Thyroid gland (tissue), 4 donors: Measurements from ENCODE around the gene PRKG2. TPM values are rescaled to one million over a fixed set of nuclear protein-coding genes. Genes with fewer than 3 reads are reported as not detected.

Experiments used
- DNase-seq, 2 donors: peaks; one replicate each; pipeline ENCODE4 v3.0.0-alpha.2; 2019
- H3K27ac ChIP-seq, 3 donors: fragments of 200-600 bp; sonication (generic); 1 replicate in 2 of 3; 2 replicates in 1 of 3; pipeline ENCODE4 v1.5.1; 2016 to 2019; ENCODE audit warnings: mild to moderate bottlenecking in 1 of 3, moderate library complexity in 1 of 3
- H3K27me3 ChIP-seq: fragments of 200-600 bp; sonication (generic); one replicate; pipeline ENCODE4 v1.5.1; 2019
- H3K36me3 ChIP-seq, 2 donors: fragments of 200-600 bp; sonication (generic); one replicate each; pipeline ENCODE4 v1.5.1; 2016 to 2019
- H3K4me1 ChIP-seq, 2 donors: fragments of 200-600 bp; sonication (generic); one replicate each; pipeline ENCODE4 v1.5.1; 2017 to 2019
- H3K4me3 ChIP-seq, 3 donors: fragments of 200-600 bp; sonication (generic); replicated peaks in 1 of 3; 1 replicate in 2 of 3; 2 replicates in 1 of 3; pipeline ENCODE4 v1.5.1; 2016; ENCODE audit warnings: mild to moderate bottlenecking in 1 of 3
- H3K9me3 ChIP-seq: fragments of 200-600 bp; sonication (generic); one replicate; pipeline ENCODE4 v1.5.1; 2017
- CTCF ChIP-seq, 6 experiments: fragments of 200-600 bp in 3 of 6; fragments of 450-650 bp in 3 of 6; sonication (generic) in 3 of 6; IDR thresholded peaks; one replicate each; pipeline ENCODE4 v1.5.1; 2016 to 2019; ENCODE audit warnings: antibody characterized with exemption in 6 of 6, mild to moderate bottlenecking in 2 of 6, inconsistent platforms in 1 of 6, moderate library complexity in 1 of 6
- POLR2A ChIP-seq, 2 donors: fragments of 450-650 bp; IDR thresholded peaks; one replicate each; pipeline ENCODE4 v1.6.1; 2017; ENCODE audit warnings: antibody characterized with exemption in 2 of 2, mild to moderate bottlenecking in 2 of 2, moderate library complexity in 1 of 2
- WGBS, 2 donors: methylation state at CpG; one replicate each; pipeline ENCODE4 v1.1.5; 2017; 5-methylcytosine and 5-hydroxymethylcytosine counted together
- intact Hi-C: fragments of 100-400 bp; cut with DNase I; formaldehyde crosslinking; loops from one replicate; pipeline ENCODE4 v1.15.1; 2023
- total RNA-seq, 4 donors: library from RNA; depleted of rRNA; stranded (reverse); fragments of >200 nt; gene quantifications; one replicate each; pipeline ENCODE4 v1.2.3, GENCODE V29; 2016

PRKG2 gene
- total RNA-seq, 4 donors from 2014 or later, result 0.21 to 1.2 (median 0.54) TPM; not detected in 1

GRCh38 chr4:81257021-81257420 lies 42.0 kb upstream of the PRKG2 start:
- no peak for TF ChIP-seq POLR2A (IDR thresholded peaks at IDR 0.05)
- no peak for TF ChIP-seq CTCF (IDR thresholded peaks at IDR 0.05)
- H3K9me3 ChIP-seq, result no peaks in the 10 kb centered on the region
- 17 to 45% methylated on average over 1 of the region's 1 CpG for WGBS, 2 donors
- H3K36me3 ChIP-seq, result no peaks in the 10 kb centered on the region
- no peak overlapping the region for H3K27ac ChIP-seq
- DNase-seq, result no peak
- no peaks in the 10 kb centered on the region for H3K27me3 ChIP-seq
- H3K4me3 ChIP-seq, result no peak overlapping the region
- H3K4me1 ChIP-seq, result peaks cover 0 to 9% of the 10 kb centered on the region in 2 donors
- intact Hi-C loops, result no loop called here

DNA sequence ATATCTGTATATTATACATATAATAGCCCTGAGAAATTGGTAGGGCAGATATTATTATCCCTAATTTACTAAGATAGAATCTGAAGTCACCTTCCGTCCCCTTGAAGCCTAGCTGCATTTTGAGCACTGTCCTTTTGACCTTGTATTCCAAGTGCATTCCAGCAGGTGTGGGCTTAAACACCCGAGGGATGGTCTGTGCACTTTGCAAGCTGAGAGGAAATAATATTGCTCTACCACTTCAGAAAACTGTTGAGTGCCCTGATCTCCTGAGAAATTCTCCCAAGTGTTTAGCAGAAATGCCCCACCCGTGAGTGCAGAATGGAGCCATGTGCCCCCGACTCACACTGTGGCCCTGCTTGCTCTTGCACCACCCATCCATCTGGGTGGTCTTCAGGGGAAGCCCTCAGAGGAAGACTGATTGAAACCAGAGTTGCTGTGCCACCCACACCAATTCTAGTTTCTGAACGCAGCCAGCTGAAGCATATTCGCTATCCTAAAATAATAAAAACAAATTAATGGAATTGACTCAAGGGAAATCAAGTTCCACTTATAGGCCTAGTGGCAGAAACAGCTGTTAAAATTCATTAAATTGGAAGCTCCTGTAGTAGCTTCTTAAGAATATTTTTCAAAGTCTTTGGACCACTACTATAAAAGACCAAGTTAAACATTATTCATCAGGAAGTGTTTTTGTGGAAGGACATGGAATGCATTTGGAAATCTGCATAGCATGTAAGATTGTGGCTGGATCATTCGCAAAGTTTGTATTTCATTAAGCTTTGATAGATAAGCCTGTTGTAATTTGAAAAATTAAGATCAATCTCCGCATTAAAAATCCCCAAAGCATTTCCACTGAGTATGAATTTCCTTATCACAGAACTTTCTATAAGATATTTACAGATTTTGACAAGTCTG lies 41.3 kb upstream of the PRKG2 start:
- intact Hi-C loops, result no loop called here
- Histone ChIP-seq H3K4me1 (peaks cover 0 to 9% of the 10 kb centered on the region in 2 donors), H3K9me3 (no peaks in the 10 kb centered on the region), H3K27ac (no peak overlapping the region), H3K4me3 (no peak overlapping the region), H3K27me3 (no peaks in the 10 kb centered on the region), H3K36me3 (no peaks in the 10 kb centered on the region)
- 56 to 66% methylated on average over 7 to 8 of the region's 8 CpGs for WGBS, 2 donors
- TF ChIP-seq POLR2A (IDR thresholded peaks at IDR 0.05) (no peak), CTCF (IDR thresholded peaks at IDR 0.05) (no peak)
- no peak for DNase-seq

DNA sequence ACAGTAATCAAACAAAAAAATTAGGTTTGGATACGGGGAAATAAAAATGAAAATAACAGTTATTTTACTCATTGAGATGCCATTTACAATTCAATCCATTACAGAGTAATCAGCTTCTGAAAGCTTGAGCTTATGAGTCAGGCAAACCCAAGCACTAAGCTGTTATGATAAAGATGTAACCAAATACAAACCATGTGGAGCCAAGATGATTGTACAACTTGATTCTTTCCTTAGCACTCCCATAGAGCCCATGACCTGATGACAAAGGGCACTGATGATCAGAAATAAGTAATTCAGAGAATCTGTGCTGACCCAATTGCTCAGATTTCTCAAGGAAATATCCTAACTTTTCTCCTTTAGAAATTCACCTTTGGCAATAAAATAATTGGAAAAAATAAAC lies 40.5 kb upstream of the PRKG2 start:
- Histone ChIP-seq H3K27ac (no peak overlapping the region), H3K27me3 (no peaks in the 10 kb centered on the region), H3K36me3 (no peaks in the 10 kb centered on the region), H3K4me3 (no peak overlapping the region), H3K4me1 (peaks cover 0 to 9% of the 10 kb centered on the region in 2 donors), H3K9me3 (no peaks in the 10 kb centered on the region)
- 80 to 88% methylated on average over 1 of the region's 1 CpG for WGBS, 2 donors
- TF ChIP-seq CTCF (IDR thresholded peaks at IDR 0.05) (no peak), POLR2A (IDR thresholded peaks at IDR 0.05) (no peak)
- no peak for DNase-seq
- intact Hi-C loops, result no loop called here

DNA sequence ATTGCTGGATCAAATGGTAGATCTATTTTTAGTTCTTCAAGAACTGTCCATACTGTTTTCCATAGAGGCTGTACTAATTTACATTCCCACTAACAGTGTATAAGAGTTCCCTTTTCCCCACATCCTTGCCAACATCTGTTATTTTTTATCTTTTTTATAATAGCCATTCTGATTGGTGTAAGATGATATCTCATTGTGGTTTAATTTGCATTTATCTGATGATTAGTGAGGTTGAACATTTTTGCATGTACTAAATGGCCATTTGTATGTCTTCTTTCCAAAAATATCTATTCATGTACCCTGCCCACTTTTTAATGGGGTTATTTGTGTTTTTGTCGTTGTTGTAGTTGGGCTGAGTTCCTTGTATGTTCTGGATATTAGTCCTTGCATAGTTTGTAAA lies 35.4 kb upstream of the PRKG2 start:
- TF ChIP-seq CTCF (IDR thresholded peaks at IDR 0.05) (no peak), POLR2A (IDR thresholded peaks at IDR 0.05) (no peak)
- no peak for DNase-seq
- H3K4me3 ChIP-seq, result no peak overlapping the region
- H3K9me3 ChIP-seq, result no peaks in the 10 kb centered on the region
- no peaks in the 10 kb centered on the region for H3K27me3 ChIP-seq
- 87 to 89% methylated on average over 1 of the region's 1 CpG for WGBS, 2 donors
- H3K36me3 ChIP-seq, result no peaks in the 10 kb centered on the region
- no peak overlapping the region for H3K27ac ChIP-seq
- no peaks in the 10 kb centered on the region for H3K4me1 ChIP-seq
- intact Hi-C loops, result no loop called here
